PC-3 (cell line): ENCODE data around the gene TSHZ2. TPM values are rescaled to one million over a fixed set of nuclear protein-coding genes. Genes with fewer than 3 reads are reported as not detected.

Experiments used
- ATAC-seq: fragments of 200-7000 bp; cut with Tn5 transposase; 2 replicates; pipeline ENCODE4 v1.9.1; 2020; ENCODE audit warnings: mild to moderate bottlenecking, moderate library complexity
- BruUV-seq: library from RNA; stranded (reverse); fragments of 400-500 nt; replicated peaks from 2 replicates; lab custom pipeline; 2021; lab: Mats Ljungman, UMichigan
- CTCF ChIA-PET: fragments of 300-600 bp; sonication (Branson Sonifier 250); formaldehyde crosslinking; loops from one replicate; lab custom pipeline; 2022; ENCODE audit warnings: antibody characterized with exemption; lab: Charles Lee
- POLR2A ChIA-PET: fragments of 300-600 bp; sonication (Branson Sonifier 250); formaldehyde crosslinking; loops from one replicate; lab custom pipeline; 2022; ENCODE audit warnings: antibody characterized with exemption; ENCODE audit not compliant: unreplicated experiment; lab: Charles Lee
- DNase-seq: peaks from one replicate; pipeline ENCODE4 v3.0.0-alpha.2; 2015
- H2AFZ ChIP-seq: fragments of 300-600 bp; sonication (generic); 2 replicates; pipeline ENCODE4 v1.6.0; 2016; ENCODE audit warnings: antibody characterized with exemption, low read length
- H3F3A ChIP-seq: fragments of 300-600 bp; sonication (generic); one replicate; pipeline ENCODE4 v1.6.0; 2017; ENCODE audit warnings: antibody characterized with exemption, low read length, control low read depth, mild to moderate bottlenecking; ENCODE audit not compliant: unreplicated experiment
- H3K27ac ChIP-seq: fragments of 300-600 bp; sonication (generic); 2 replicates; pipeline ENCODE4 v1.5.1; 2016; ENCODE audit warnings: mild to moderate bottlenecking, low read length
- H3K27me3 ChIP-seq: fragments of 300-600 bp; sonication (generic); 2 replicates; pipeline ENCODE4 v1.6.1; 2016; ENCODE audit warnings: low read length, mixed read lengths
- H3K36me3 ChIP-seq: fragments of 300-600 bp; sonication (generic); 2 replicates; pipeline ENCODE4 v1.6.1; 2016; ENCODE audit warnings: low read depth, mixed run types, low read length, mixed read lengths
- H3K4me1 ChIP-seq: fragments of 300-600 bp; sonication (generic); 2 replicates; pipeline ENCODE4 v1.5.1; 2016; ENCODE audit warnings: low read length; ENCODE audit not compliant: insufficient read depth
- H3K4me2 ChIP-seq: fragments of 300-600 bp; sonication (generic); 2 replicates; pipeline ENCODE4 v1.6.0; 2016; ENCODE audit warnings: low read length
- H3K4me3 ChIP-seq: fragments of 300-600 bp; sonication (generic); 2 replicates; pipeline ENCODE4 v1.5.1; 2016; ENCODE audit warnings: mild to moderate bottlenecking, low read length, mixed read lengths
- H3K79me2 ChIP-seq: fragments of 300-600 bp; sonication (generic); 2 replicates; pipeline ENCODE4 v1.6.1; 2017; ENCODE audit warnings: low read length, mixed read lengths
- H3K9ac ChIP-seq: fragments of 300-600 bp; sonication (generic); 2 replicates; pipeline ENCODE4 v1.6.0; 2016; ENCODE audit warnings: mild to moderate bottlenecking, low read length
- H3K9me2 ChIP-seq: fragments of 300-600 bp; sonication (generic); replicated peaks from 2 replicates; pipeline ENCODE4 v1.6.1; 2016; ENCODE audit warnings: mixed run types, low read length, mixed read lengths
- H3K9me3 ChIP-seq: fragments of 300-600 bp; sonication (generic); 2 replicates; pipeline ENCODE4 v1.6.1; 2016; ENCODE audit warnings: low read length, mixed read lengths
- H4K20me1 ChIP-seq: fragments of 300-600 bp; sonication (generic); 2 replicates; pipeline ENCODE4 v1.6.1; 2016; ENCODE audit warnings: low read length, mixed read lengths
- CTCF ChIP-seq: fragments of 300-600 bp; sonication (generic); conservative IDR thresholded peaks from 2 replicates; pipeline ENCODE4 v1.5.1; 2017; ENCODE audit warnings: antibody characterized with exemption, low read depth, mild to moderate bottlenecking, low read length
- EZH2 ChIP-seq: fragments of 300-600 bp; sonication (generic); IDR thresholded peaks from one replicate; pipeline ENCODE4 v1.6.1; 2017; ENCODE audit warnings: antibody characterized with exemption, mild to moderate bottlenecking, low read length; ENCODE audit not compliant: unreplicated experiment
- EZH2phosphoT487 ChIP-seq: fragments of 300-600 bp; sonication (generic); IDR thresholded peaks from 2 replicates; pipeline ENCODE4 v1.6.1; 2018; ENCODE audit warnings: mild to moderate bottlenecking, antibody characterized with exemption, low read length, borderline replicate concordance
- intact Hi-C: fragments of 100-400 bp; cut with micrococcal nuclease; formaldehyde crosslinking; loops from 2 replicates; pipeline ENCODE4 v1.9.0; 2023
- total RNA-seq: library from RNA; depleted of rRNA; stranded (reverse); fragments of >200 nt; gene quantifications from 2 replicates; pipeline ENCODE4 v1.2.3, GENCODE V29; 2014

Gene TSHZ2
- total RNA-seq, 1 experiment from 2014 or later, result not detected

DNA sequence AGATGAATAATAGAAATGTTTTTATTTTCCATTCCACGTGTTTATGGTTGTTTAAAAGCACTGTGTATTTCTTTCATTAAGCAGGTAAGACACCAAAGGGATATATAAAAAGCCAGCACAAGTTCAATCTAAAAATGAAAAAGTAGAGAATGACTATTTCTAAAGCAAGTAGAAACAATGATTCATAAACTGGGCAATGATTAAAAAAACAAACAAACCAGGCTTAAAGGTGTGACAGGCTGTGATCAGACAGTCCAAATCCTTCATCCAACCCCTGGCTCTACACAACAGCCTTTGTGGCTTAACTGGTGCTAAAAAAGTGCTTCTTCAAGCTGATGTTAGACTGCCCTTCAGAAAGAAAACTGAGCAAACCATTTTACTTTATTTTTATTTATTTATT lies 45.7 kb upstream of the TSHZ2 start:
- intact Hi-C loops, result no loop called here
- H3K27ac ChIP-seq, result no peak overlapping the region

GRCh38 chr20:52933867-52934266 lies 38.3 kb upstream of the TSHZ2 start:
- DNase-seq (no peak), ATAC-seq (no peak)
- POLR2A ChIA-PET, result no interaction called here
- Histone ChIP-seq H4K20me1 (no peaks in the 10 kb centered on the region), H3K9me3 (0 out of 2 replicates have a peak, but pooled peaks cover 5% of the 10 kb centered on the region), H3K4me3 (no peak overlapping the region), H3K36me3 (no peaks in the 10 kb centered on the region), H3K27me3 (peaks cover 8% of the 10 kb centered on the region; the same call in 1 of the 2 replicates), H3K9ac (no peak overlapping the region), H2AFZ (no peak overlapping the region), H3K4me1 (no peaks in the 10 kb centered on the region), H3K9me2 (no peaks in the 10 kb centered on the region), H3K79me2 (no peaks in the 10 kb centered on the region), H3K4me2 (no peak overlapping the region), H3K27ac (no peak overlapping the region), H3F3A (no peaks in the 10 kb centered on the region)
- BruUV-seq, result no TSS peak
- TF ChIP-seq EZH2phosphoT487 (no peak), EZH2 (no peak), CTCF (no peak)
- CTCF ChIA-PET, result no interaction called here
- intact Hi-C loops, result no loop called here

More for the DNA sequence above, 45.7 kb upstream of the TSHZ2 start:
- Histone ChIP-seq H4K20me1 (no peaks in the 10 kb centered on the region), H3K9me2 (no peaks in the 10 kb centered on the region), H3K4me1 (no peaks in the 10 kb centered on the region), H3K9me3 (peaks cover 18% of the 10 kb centered on the region), H3K4me3 (no peak overlapping the region), H3K9ac (no peak overlapping the region), H3K36me3 (no peaks in the 10 kb centered on the region), H3K27me3 (no peaks in the 10 kb centered on the region), H3K4me2 (no peak overlapping the region), H2AFZ (no peak overlapping the region), H3K79me2 (no peaks in the 10 kb centered on the region), H3F3A (no peaks in the 10 kb centered on the region)
- ATAC-seq (no peak), DNase-seq (no peak)
- ChIA-PET CTCF (no interaction called here), POLR2A (no interaction called here)
- BruUV-seq, result no TSS peak
- no peak for TF ChIP-seq EZH2phosphoT487
- TF ChIP-seq EZH2, result no peak
- no peak for TF ChIP-seq CTCF
